ENCODE measurements around the gene SHF. TPM values are rescaled to one million over a fixed set of nuclear protein-coding genes. Genes with fewer than 3 reads are reported as not detected.

Gene SHF
- polyA plus RNA-seq, 3 donors = 0.58 to 0.70 (median 0.67) TPM

GRCh38 chr15:45141386-45141785, 46.4 kb downstream of the SHF start:
- H3K27me3 ChIP-seq (ENCODE audit: control insufficient read depth in 2 of 2, insufficient read depth in 2 of 2, low read length in 2 of 2) = peaks cover 5 to 12% of the 10 kb centered on the region in 2 donors
- H3K4me2 ChIP-seq (replicated peaks; ENCODE audit: extremely low read depth, low read length, poor library complexity, severe bottlenecking) = no peak overlapping the region
- H3K9me3 Mint-ChIP-seq = peaks cover 0 to 1% (median 0%) of the 10 kb centered on the region in 7 donors
- H3K4me3 Mint-ChIP-seq = no peak overlapping the region
- no peaks in the 10 kb centered on the region for H3K4me1 ChIP-seq (ENCODE audit: control insufficient read depth in 1 of 2, insufficient read depth in 2 of 2, low read length in 2 of 2)
- H3K36me3 ChIP-seq (replicated peaks in 1 of 2; ENCODE audit: control insufficient read depth in 1 of 2, insufficient read depth in 2 of 2, low read length in 2 of 2) = no peaks in the 10 kb centered on the region
- H4K20me1 ChIP-seq (ENCODE audit: insufficient read depth, low read length) = no peaks in the 10 kb centered on the region
- H3K27ac Mint-ChIP-seq = no peak overlapping the region
- no peak overlapping the region for H3K27ac ChIP-seq (ENCODE audit: low read depth in 1 of 2, low read length in 2 of 2)
- no peaks in the 10 kb centered on the region for H3K79me2 ChIP-seq (ENCODE audit: insufficient read depth, low read length)
- peaks cover 1% of the 10 kb centered on the region for H3K4me1 Mint-ChIP-seq
- no peaks in the 10 kb centered on the region for H3K36me3 Mint-ChIP-seq
- TF ChIP-seq CTCF (IDR thresholded peaks at IDR 0.05) = no peak
- H2AFZ ChIP-seq (ENCODE audit: insufficient read depth, low read depth, low read length, poor library complexity, severe bottlenecking) = no peak overlapping the region
- no peak overlapping the region for H3K4me3 ChIP-seq (replicated peaks in 1 of 3; ENCODE audit: low read depth in 2 of 3, low read length in 3 of 3)
- peaks cover 20 to 26% (median 23%) of the 10 kb centered on the region in 3 donors for H3K27me3 Mint-ChIP-seq (ENCODE audit: low read depth in 3 of 3)
- intact Hi-C loops (cut with micrococcal nuclease) = no loop called here
- 100% methylated on average over 1 of the region's 5 CpGs for WGBS (ENCODE audit: insufficient coverage)
- H3K9ac ChIP-seq (ENCODE audit: insufficient read depth, low read length, poor library complexity, severe bottlenecking) = no peak overlapping the region
- peaks cover 0 to 3% of the 10 kb centered on the region in 2 donors for H3K9me3 ChIP-seq (replicated peaks in 1 of 2; ENCODE audit: control insufficient read depth in 1 of 2, insufficient read depth in 1 of 2, low read length in 2 of 2)
- no peak for DNase-seq

GRCh38 chr15:45140557-45141250, 47.1 kb downstream of the SHF start:
- DNase-seq = no peak
- no peak overlapping the region for H3K4me2 ChIP-seq (replicated peaks; ENCODE audit: extremely low read depth, low read length, poor library complexity, severe bottlenecking)
- no peak overlapping the region for H3K27ac Mint-ChIP-seq
- no peaks in the 10 kb centered on the region for H3K79me2 ChIP-seq (ENCODE audit: insufficient read depth, low read length)
- H2AFZ ChIP-seq (ENCODE audit: insufficient read depth, low read depth, low read length, poor library complexity, severe bottlenecking) = no peak overlapping the region
- peaks cover 0 to 8% of the 10 kb centered on the region in 2 donors for H3K9me3 ChIP-seq (replicated peaks in 1 of 2; ENCODE audit: control insufficient read depth in 1 of 2, insufficient read depth in 1 of 2, low read length in 2 of 2)
- H3K4me3 ChIP-seq (replicated peaks in 1 of 3; ENCODE audit: low read depth in 2 of 3, low read length in 3 of 3) = no peak overlapping the region
- no peaks in the 10 kb centered on the region for H3K36me3 Mint-ChIP-seq
- no peaks in the 10 kb centered on the region for H3K4me1 ChIP-seq (ENCODE audit: control insufficient read depth in 1 of 2, insufficient read depth in 2 of 2, low read length in 2 of 2)
- H3K27me3 ChIP-seq (ENCODE audit: control insufficient read depth in 2 of 2, insufficient read depth in 2 of 2, low read length in 2 of 2) = peaks cover 6 to 17% of the 10 kb centered on the region in 2 donors
- H3K4me1 Mint-ChIP-seq = peaks cover 5% of the 10 kb centered on the region
- no peak for TF ChIP-seq CTCF (IDR thresholded peaks at IDR 0.05)
- over 99% methylated on average over 9 of the region's 10 CpGs for WGBS (ENCODE audit: insufficient coverage)
- no peak overlapping the region for H3K27ac ChIP-seq (ENCODE audit: low read depth in 1 of 2, low read length in 2 of 2)
- intact Hi-C loops (cut with micrococcal nuclease) = no loop called here
- no peak overlapping the region for H3K9ac ChIP-seq (ENCODE audit: insufficient read depth, low read length, poor library complexity, severe bottlenecking)
- H4K20me1 ChIP-seq (ENCODE audit: insufficient read depth, low read length) = no peaks in the 10 kb centered on the region
- H3K27me3 Mint-ChIP-seq (ENCODE audit: low read depth in 3 of 3) = peaks cover 25 to 28% (median 28%) of the 10 kb centered on the region in 3 donors
- peaks cover 0 to 3% (median 2%) of the 10 kb centered on the region in 7 donors for H3K9me3 Mint-ChIP-seq
- H3K36me3 ChIP-seq (replicated peaks in 1 of 2; ENCODE audit: control insufficient read depth in 1 of 2, insufficient read depth in 2 of 2, low read length in 2 of 2) = no peaks in the 10 kb centered on the region
- no peak overlapping the region for H3K4me3 Mint-ChIP-seq
